AG20443 (cell line): ENCODE results near the gene SOS2.
"Not testable (repeated sequence)": the region's sequence is repeated elsewhere in the genome, so short reads cannot be mapped to it uniquely, and the experiment has no call there.

Experiments used
- DNase-seq: peaks from one replicate; pipeline ENCODE4 v3.0.0; 2012; ENCODE audit warnings: low spot score, mixed read lengths

SOS2 gene

DNA sequence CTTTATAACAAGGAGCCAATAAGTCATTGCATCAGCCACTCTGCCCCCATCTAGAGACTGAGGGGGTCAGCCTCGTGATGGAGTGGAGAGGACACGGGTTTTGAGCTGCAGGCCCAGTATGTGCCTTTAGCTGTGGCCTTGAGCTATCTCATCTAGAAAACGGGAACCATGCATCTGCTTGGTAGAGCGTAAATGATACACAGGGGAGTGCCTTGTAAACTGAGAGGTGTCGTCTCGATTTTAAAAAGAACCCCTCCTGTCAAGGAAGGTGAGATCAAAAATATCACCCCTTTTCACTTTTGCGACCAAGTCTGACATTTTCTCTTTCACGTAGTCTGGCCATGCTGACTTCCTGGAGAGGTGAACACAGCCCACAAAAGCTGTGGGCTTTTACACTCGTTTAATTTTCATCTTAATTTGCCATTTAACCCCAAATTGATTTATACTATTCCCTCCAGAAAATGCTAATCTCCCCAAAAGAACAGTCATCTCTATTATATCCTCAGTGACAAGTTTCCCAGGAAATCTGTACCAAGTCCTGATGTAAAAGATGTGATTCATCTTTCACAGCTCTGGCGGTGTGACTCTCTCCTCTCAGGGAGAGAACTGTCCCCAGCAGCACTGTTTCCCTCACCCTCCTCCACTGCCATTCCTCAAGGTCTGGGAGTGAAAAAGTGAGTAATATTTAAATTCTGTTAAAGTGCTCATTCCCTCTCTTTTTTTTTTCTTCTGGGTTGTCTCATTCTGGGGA lies 145.6 kb downstream of the SOS2 start:
- DNase-seq = peak; percentile 80

DNA sequence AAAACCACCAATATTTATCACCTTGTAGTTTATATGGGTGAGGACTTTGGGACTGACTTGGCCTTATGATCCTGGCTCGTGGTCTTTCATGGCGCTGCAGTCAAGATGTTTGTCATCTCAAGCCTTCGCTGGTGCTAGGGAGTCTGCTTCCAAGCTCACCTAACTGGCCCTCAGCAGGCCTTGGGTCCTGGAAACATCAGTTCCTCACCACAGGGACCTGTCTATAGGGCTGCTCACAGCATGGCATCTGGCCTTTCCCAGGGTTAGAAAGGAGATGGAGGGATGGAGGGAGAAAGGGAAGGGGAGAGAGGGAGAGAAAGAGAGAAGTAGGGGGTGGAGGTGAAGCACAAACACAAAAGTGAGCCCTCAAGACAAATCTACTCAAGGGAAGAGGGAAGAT lies 146.7 kb downstream of the SOS2 start:
- DNase-seq = no peak

DNA sequence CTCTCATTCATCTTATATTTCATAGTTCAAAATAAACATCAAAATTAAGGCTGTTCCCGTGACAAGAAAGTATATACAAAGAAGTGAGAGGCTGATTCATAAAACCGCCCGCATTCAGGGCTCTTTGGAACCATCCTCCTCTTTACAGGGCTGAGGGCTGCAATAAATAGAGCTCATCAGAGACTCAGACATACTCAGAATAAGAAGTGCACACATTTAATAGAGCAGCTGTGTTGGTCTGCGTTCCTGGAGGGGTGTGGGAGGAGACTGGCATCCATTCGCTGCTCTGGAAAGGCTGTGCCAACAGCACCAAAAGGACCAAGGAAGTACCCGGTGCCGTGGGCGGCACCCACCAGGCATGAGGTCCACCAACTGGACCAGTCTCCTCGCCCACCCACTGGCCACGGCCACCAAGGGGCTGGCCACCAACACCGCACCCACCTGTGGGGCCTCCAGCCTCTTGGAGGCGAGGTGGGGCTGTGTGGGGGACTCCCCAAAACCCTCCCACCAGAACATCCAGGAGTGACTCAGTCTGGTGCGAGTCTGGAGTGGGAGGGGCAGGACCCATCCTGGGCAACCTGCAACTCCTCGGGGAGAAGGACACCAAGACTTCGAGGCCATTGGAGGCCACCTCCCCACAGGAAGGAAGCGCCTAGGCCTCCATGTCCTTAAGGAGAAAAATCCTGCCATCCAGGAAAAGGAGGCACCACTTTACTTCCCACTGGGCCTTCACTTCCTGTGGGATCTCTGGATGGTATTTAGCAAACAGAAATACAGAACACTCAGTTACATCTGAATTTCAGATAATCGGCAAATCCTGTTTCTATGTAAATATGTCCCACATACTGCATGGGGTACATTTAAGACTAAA lies 147.7 kb downstream of the SOS2 start:
- DNase-seq = no peak

DNA sequence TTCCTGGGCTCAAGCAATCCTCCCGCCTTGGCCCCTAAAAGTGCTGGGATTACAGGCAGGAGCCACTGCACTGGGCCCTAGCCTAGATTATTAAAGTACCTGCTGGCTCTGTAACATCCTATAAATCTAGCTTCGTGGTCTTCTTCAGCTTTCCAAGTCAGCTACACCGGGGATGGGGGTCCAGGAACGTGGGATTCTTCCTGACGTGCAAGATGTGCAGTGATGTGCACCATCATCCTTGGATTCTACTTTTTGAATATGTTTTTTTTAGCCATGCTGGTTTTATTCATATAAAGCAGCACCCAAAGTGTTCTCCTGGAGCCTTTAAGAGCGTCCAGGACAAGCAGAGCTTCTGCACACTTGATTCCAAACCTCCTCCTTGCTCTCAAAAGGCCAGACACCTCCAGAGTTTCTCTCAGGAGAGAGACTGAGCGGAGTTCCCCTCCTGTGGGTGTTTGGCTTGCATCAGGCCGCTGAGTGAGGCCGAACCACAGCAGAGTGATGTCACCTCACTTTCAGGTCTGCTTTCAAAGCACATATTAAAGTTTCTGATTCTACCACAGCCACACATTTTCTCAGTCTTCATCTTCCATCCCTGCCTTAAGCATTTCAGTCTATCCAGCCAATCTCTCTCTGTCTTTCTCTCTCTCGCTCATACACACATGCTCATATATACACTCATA lies 148.5 kb downstream of the SOS2 start:
- no peak for DNase-seq

DNA sequence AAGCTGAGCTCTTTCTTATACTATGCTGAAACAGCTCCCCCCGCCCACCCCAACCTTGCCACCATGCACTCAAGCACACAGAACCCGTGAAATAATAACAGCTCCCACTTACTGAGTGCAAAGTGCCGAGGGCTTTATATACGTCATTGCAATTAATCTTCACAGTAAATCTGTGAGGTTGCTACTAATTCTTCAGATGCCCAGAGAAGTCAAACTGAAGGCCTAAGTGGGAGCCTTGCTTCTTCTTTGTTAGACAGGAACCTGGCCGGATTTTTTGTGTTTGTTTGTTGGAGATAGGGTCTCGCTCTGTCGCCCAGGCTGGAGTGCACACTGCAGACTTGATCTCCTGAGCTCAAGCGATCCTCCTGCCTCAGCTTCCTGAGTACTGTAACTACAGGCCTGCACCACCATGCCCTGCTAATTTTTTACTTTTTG lies 149.1 kb downstream of the SOS2 start:
- DNase-seq = no peak

DNA sequence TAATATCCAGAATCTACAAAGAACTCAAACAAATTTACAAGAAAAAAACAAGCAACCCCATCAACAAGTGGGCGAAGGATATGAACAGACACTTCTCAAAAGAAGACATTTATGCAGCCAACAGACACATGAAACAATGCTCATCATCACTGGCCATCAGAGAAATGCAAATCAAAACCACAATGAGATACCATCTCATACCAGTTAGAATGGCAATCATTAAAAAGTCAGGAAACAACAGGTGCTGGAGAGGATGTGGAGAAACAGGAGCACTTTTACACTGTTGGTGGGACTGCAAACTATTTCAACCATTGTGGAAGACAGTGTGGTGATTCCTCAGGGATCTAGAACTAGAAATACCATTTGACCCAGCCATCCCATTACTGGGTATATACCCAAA lies 152.3 kb downstream of the SOS2 start:
- DNase-seq = not testable (repeated sequence)

DNA sequence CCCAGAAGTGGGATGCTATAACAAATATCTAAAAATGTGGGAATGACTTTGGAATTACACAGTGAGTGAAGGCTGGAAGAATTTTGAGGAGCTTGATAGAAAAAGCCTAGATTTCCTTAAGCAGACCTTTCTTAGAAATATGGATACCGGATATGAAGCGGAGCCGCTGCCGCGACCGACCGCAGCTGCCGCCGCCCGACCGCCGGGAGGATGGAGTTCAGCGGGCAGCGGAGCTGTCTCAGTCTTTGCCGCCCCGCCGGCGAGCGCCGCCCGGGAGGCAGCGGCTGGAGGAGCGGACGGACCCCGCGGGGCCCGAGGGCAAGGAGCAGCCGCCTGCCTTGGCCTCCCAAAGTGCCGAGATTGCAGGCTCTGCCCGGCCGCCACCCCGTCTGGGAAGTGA lies 157.7 kb downstream of the SOS2 start:
- DNase-seq = not testable (repeated sequence)

DNA sequence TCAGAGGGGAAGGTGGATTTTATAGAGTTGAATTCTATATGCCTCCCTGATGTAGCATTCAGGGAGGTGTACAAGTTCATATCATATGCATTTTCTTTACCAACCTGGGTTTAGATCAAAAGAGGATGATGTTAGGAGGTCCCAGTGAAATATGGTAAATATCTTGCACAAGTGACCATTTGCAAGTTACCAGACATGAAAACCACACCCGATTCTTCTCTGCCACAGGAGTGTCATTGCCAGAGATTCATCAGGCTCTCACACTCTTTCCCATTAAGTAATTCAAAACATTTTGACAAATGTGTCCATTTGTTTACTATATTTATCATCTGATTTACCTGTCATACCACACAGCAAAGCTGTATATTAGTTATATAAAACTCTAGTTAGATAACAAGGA lies 159.0 kb downstream of the SOS2 start:
- no peak for DNase-seq

DNA sequence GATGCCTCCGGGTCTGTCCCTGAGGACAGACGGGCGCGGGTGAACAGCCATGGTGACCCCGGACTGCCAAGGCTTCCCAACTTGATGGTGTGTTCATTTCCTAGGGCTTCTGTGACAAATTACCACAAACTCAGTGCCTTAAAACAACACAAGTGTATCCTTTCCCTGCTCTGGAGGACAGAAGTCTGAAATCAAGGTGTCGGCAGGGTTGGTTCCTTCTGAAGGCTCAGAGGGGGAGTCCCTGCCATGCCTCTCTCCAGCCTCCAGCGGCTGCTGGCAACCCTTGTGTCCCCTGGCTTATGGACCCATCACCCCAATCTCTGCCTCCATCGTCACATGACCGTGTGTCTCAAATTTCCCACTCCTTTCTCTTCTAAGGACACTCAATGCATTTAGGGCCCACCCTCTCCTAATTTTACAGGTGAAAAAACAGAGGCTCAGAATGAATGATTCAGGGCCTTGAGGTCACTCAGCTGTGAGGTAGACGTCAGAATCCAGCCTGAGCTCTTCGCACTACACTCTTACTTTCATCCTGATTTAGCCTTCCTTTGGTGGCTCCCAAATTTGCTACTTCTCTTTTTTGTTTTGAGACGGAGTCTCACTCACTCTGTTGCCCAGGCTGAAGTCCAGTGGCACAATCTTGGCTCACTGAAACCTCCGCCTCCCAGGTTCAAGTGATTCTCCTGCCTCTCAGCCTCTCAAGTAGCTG lies 160.4 kb downstream of the SOS2 start:
- no peak for DNase-seq

DNA sequence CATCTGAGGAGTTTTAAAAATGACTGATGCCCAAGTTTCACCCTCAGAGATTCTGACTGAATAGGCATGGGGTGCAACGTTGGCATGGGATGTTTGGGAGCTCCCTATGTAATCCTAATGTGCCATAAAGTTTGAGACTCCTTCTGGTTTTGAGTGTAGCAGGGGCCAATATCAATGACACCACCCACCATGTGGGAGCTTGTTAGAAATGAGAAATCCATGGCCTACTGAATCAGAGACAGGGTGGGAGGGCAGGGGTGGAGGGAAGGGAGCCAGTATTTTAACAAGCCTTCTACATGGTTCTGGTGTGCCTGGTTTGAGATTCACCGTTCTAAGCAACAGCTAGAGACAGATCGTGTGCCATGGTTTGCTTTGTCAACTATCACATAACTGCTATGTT lies 161.1 kb downstream of the SOS2 start:
- no peak for DNase-seq

DNA sequence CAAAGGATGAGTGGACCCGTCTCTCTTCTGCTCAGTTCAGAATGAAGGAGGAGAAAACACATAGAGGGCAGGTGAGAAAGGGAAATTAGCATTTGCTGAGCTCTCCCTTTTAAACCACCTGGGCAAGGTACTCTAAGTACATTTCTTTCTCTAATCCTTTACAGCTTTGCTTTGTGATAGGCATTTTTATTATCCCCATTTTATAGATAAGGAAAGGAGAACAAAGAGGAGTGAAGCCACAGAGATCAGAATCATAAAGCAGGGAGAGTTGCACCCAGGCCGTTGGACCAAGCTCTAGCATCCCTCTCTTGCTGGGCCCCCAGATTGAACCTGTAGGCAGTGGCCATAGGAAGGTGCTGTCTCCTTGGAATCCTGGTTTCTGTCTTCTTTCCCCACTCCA lies 162.1 kb downstream of the SOS2 start:
- no peak for DNase-seq

DNA sequence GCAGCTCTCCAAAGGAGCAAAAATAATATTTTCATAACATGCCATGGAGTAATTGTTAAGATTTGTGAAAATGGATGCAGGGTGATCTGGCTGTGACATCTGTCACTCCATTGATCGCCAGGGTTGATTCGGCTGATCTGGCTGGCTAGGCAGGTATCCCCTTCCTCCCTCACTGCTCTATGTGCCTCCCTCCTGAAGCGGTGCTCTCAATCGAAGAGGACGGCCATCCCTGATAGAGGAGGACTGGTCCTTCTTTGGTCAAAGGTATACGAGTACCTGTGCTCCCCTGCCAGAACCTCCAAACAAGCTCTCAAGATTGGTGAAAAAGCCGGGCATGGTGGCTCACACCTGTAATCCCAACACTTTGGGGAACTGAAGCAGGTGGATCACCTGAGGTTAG lies 162.9 kb downstream of the SOS2 start:
- no peak for DNase-seq

DNA sequence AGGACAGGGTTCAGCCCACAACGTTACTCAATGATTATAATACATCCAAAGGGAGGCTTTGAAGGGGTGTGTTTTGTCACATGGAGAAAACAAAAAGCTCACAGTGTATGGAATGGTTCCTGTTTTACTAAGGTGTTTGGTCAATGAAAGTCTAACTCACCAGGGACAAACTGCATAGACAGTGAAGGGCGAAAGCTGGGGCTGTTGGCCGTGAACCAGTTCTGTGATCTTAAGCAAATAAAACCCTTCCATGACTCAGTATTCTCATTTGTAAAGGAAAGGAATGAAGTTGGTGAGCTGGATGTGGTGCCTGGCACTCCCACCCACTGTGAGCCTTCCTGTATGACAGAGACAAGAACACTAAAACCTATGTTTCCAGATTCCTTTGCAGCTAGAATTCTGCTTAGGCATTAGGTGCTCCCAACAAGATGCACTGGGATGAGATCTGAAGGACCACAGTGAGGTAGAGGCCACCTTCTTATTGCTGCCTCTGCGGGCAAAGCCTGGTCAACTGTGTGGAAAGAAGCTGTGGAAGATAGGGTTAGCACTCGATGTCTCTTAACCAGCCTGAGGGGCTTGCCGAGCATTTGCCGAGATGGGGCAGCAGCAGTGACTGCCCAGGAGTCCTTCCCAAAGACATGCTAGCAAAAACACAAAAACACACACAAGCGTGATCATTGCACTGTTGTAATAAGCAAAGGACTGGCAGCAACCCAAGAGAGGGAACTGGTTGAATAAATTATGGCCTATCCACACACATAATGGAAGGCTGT lies 163.5 kb downstream of the SOS2 start:
- peak; percentile 16 for DNase-seq
